ENCODE data around the gene LIPG.

Gene LIPG

DNA sequence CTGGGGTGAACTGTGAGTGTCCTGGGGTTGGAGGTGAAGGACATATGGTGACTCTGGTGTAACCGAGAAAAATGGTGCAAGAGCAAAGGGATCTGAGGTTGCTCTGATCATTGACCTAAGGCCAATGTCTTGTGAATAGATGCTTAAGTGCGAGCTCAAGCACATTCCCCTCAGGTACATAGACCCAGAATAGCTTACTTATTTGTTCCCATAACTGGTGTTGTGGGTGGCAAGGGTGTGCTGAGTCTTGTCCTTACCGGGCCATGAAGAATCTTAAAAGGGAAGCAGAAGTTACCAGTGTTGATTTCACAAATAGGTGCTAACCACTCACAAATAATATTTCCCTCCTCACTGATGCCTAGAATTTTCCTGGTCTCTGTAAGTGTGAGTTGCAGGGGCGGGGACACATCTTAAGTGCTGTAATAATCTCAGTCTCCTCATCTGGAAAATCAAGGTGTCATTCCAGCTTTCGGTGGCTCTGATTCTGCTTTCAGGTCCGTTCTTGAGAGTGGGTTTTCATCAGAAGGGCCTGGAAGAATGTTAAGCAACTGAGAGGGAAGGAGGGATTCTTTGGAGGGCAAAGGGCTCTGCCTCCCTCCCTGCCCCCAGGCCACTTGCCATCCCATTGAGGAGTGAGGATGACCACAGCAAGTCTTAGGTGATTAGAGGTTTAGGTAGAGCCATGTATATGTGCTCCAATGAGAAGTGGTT is 54.9 kb downstream of the LIPG start:
- no peak for DNase-seq

- DNase-seq: no peak
Observed at GRCh38 chr18:49617329-49617695, 55.5 kb downstream of the LIPG start.

DNA sequence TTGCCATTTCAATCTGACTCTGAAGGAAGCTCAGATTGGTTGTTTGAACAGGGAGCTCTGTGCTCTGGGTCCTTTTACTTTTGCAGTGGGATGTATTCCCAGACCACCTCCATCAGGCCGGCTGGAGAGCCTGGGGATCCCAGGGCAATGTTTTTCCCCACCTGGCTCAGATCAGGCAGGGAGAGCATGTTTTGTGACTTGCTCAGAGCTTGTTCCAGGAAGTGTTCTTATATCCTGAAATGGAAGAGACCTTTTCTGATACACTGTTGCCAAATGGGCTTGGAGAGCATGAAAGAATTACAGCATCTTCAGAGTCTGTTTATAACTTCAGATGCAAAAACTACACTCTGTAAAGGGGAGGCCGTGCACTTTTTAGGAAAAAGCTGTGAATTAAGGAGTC is 56.0 kb downstream of the LIPG start:
- no peak for DNase-seq

- DNase-seq: no peak
Observed at GRCh38 chr18:49618742-49619681, 57.2 kb downstream of the LIPG start.

- no peak for DNase-seq
Observed at GRCh38 chr18:49619801-49620200, 57.9 kb downstream of the LIPG start.

GRCh38 chr18:49621301-49621700 is 59.4 kb downstream of the LIPG start:
- no peak for DNase-seq

DNA sequence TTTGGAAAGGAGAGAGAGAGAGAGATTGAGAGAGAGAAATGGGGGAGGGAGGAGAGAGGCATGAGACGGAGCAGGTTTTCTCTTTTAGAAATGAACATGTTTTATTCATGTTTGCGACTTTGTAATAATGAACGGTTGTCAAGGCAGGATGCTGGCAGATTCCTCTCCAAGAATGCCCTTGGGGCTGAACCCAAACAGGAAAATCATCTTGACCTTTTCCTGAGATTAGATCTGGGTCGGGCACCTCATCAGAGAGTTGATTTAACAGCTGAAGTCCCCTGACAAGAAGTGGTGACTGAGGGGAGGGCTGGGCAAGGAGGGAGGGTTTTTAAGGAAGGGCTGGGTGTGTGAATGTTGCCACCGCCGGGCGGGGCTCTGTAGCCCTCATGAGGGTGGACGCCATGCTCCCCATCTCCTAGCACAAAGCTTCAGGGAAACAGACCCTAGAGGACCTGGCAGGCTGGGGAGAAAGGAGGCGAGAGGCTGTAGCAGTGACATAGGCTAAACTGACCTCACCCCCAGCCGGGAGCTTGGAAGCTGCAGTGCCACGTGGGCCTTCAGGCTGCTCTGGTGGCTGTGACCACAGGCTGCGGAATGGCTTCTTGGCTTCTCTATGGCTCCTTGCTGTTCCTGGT is 60.0 kb downstream of the LIPG start:
- no peak for DNase-seq

DNA sequence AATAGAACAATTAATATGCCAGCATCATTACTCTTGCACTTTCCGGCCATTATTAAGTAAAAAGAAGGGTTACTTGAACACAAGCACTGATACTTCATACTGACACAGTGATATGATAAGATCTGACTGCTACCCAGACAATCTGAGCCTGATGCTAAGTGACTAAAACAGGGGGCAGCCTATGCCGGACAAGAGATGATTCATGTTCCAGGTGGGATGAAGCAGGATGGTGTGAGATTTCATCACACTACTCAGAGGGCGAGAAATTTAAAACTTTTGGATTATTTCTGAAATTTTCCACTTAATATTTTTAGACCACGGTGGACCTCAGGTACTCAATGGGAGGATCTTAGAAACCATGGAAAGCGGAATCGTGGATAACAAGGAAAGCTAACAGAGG is 61.7 kb downstream of the LIPG start:
- DNase-seq: no peak

GRCh38 chr18:49625021-49625691 is 63.3 kb downstream of the LIPG start:
- no peak for DNase-seq

DNA sequence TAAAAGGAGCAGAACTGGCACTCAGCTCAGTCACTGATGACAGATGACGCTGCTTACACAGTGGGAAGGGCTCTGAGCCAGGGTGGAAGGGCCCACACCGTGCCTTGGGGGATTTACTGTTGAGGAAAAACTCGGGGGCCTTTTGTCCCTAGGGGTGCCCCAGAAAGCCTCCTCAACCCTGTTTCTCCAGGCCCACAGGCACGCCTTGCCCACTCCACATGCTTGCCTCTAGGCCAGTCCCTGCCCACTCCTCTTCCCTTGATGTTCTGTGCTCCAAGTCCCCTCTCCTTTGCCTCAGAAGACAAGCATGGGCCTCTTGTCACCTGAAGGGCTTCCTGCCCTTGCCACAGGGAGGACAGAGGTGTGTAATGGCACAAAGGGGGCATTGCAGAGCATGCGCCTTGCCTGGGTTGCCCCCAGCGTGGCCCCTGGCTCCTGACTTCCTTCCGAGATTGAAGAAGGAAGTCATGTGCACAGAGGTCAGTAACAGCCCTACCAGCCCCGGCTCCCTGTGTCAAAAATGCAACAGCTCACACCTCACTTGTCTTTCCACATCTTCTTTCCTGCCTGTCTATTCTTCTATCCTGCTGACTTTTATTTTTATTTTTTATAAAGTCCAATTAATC is 65.1 kb downstream of the LIPG start:
- DNase-seq: no peak

DNA sequence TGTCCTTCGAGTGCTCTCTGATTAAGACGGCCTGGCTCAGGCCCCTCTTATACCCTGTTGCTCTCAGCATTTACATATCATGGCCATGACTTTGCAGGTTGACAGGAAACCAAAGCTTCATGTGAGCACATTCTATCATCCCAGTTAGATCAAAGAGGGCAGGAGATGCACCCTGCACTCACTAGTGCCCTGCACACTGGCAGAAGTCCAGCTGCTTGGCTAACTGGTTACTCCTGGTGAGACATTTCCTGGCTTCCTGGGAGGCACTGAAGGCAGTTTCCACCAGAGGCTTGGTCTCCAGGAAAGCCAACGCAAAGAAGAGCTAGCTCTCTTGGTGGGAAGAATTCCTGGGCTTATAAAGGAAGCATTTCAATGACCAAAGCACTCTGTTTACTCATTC is 66.3 kb downstream of the LIPG start:
- DNase-seq: no peak

DNA sequence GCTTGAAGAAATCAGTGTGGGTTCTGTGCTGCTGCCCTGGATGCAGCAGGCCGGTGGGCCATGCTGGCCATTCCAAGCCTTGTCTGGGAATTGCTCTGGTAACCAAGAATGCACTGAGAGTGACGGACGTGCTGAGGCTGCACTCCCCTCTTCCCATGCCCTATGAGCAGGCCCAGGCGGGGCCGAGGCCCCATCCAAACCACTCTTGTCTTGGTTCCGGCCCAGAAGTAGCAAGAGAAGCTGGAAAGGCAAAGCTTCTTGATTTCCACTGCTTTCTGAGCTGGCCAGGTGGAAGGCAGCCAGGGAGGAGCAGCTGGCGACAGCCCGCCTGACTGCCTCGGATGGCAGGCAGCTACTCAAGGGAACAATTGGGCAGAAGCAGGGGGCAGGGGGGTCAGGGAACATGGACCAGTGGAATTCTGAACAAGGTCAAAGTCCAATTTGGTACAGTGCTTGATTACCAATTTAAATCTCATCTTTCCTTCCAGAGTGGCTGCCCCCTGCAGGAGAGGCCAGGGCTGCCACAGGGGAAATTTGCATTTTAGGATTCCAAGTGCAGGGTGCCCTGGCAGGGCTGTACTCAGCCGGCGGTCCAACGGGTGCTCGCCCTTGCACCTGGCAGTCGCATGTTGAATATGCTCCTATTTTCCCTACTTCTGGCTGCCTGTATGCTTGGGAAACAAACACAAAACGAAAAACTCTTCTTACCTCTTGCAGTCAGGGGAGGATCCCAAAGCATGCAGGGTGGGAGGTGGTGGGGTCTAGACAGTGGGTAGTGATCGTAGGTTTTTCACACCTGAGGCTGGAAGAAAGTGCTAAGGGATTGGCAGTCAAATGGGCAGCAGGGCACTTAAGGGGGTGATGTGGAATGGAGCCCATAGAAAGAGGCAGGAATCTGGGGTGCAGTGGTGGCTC is 67.3 kb downstream of the LIPG start:
- no peak for DNase-seq

DNA sequence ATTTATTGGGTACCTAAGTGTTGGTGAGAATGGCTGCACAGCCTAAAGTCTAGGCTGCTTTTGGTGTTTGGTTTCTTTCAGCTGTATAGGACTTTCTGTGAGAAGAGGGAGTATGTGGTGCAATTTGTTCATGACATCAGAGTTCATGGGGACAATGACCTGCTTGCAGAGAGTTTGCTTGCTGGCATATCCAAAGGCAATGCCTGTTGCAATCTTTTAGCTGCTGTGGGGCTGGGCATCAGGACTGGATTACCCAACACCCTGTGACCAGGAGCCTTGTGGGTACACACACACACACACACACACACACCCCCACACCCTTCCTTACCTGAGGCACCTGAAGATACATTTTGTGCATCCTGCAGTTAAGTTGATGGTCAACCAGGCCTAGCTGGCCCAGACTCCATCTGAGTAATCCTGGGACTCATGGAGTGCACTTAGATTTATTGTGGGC is 68.4 kb downstream of the LIPG start:
- no peak for DNase-seq

DNA sequence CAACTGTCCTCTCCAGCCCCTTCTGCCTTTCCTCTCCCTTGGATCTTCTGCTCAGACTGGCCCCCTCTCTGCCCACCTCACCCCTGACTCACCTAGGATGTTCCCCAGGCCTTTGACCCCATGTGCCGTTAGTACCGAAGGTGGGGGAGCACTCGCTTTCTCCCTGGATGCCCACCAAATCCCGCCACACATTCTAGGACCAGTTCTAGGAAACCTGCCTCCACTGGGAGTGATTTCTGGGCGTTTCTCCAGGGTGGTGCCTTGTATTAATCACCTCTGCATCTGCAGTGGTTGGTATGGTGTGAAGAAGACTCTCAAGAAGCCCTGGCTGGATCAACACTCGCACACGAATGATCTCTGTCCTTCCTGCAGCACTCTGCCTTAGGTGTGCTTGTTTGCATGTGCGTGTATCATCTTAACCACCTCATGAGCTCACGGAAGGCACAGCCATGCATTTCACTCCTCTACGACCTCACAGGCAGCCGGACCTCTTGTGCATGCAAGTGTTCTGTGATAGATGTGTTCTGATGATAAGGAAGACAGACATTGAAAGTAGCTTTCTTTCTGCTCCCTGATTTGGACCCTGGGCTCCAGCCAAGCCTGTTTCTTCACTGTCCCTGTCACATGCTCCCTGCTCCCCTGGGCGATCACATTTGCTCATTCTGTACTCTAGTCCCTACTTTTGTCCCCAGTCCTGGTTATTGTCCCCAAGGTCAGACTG is 69.4 kb downstream of the LIPG start:
- no peak for DNase-seq

- no peak for DNase-seq
Observed at GRCh38 chr18:49632588-49632987, 70.7 kb downstream of the LIPG start.

GRCh38 chr18:49638209-49638785 is 76.4 kb downstream of the LIPG start:
- no peak for DNase-seq

DNA sequence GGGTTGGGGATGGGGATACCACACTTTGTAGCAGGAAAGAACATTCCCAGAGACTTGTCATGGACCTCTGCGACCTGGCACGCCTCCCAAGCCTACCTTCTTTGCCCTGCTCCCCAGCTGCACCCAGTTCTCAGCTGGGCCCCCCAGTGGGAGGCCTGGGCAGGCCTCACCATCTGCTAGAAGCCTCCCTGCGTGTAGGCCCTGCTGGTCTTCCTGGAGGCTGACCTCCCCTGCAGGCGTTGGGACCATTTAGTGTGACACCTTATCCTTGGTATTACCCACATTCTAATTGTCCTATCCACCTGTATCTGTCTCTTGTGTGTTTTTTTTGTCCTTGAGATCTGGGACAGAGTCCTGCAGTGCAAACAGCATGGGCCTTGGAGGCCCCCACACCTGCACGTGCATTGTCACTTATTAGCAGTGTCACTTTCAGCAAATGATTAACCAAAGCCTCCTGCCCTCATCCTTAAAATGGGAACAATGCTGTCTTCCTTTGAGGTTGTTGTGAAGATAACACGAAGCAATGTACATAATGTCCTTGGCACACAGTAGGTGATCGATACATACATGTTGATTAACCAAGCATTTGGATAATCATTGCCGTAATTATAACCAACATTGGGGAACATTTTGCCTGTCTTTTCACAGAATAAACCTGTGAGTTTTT is 77.2 kb downstream of the LIPG start:
- DNase-seq: no peak

DNA sequence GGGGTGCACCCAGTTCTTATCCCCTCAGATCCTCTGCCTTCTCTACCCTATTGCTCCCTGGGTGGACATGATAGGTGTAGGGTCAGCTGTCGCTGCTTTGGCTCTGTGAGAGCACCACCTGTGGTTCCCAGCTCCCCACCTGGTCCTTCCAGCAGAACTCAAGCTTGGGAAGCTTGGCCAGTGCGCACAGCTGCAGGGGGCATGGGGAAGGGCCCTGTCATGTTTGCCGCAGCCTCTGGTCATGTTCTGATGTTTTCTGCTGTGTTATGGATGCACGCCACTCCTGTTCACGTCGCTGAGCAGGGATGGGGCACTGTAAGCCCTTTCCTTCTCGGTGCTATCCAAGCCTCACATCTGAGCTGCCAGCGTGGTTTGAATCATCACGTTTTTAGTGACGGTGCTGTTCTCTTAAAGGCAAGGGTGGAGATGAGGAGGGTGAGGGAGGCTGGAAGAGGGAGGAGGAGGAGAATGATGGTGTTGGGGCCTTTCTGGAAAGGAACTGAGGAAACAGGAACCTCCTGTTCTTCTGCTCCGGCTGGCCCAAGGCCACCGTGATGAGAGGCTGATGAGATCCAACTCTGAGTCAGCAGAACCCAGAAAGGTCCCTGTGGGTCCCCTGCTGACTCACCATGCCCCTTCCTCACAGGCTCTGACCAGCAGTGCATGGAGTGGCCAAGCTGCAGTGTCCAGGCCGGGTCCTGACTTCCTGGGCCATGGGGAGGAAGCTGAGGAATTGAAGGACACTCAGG is 78.0 kb downstream of the LIPG start:
- DNase-seq: no peak

- no peak for DNase-seq
Observed at GRCh38 chr18:49640741-49641140, 78.9 kb downstream of the LIPG start.
